Spleen (tissue), 7 donors: ENCODE measurements around the gene OR10P1.

Experiments used
- POLR2A ChIP-seq, 3 donors: fragments of 450-650 bp; IDR thresholded peaks; one replicate each; pipeline ENCODE4 v1.5.1; 2017; ENCODE audit warnings: antibody characterized with exemption in 3 of 3, mild to moderate bottlenecking in 1 of 3
- TF ChIP-seq, protein P1 (sequence below), 11 experiments: fragments of 200-600 bp in 7 of 11; fragments of 450-650 bp in 4 of 11; sonication (generic) in 4 of 11; IDR thresholded peaks in 8 of 11; conservative IDR thresholded peaks in 3 of 11; 1 replicate in 7 of 11; 2 replicates in 4 of 11; pipeline versions ENCODE4 v1.4.0 to v1.8.0; 2016 to 2021; ENCODE audit warnings: antibody characterized with exemption in 11 of 11, inconsistent platforms in 4 of 11, mild to moderate bottlenecking in 1 of 11
- donor health status: DM: no; HTN: no; CAD: no; lungs with moderate emphysema.
- donor health status: DM: no; HTN: no; CAD: no.
- donor health status: DM: no; HTN: no; CAD: no.

GRCh38 chr12:55619354-55620138 is 17.1 kb upstream of the OR10P1 start:
- TF ChIP-seq, protein P1, sequence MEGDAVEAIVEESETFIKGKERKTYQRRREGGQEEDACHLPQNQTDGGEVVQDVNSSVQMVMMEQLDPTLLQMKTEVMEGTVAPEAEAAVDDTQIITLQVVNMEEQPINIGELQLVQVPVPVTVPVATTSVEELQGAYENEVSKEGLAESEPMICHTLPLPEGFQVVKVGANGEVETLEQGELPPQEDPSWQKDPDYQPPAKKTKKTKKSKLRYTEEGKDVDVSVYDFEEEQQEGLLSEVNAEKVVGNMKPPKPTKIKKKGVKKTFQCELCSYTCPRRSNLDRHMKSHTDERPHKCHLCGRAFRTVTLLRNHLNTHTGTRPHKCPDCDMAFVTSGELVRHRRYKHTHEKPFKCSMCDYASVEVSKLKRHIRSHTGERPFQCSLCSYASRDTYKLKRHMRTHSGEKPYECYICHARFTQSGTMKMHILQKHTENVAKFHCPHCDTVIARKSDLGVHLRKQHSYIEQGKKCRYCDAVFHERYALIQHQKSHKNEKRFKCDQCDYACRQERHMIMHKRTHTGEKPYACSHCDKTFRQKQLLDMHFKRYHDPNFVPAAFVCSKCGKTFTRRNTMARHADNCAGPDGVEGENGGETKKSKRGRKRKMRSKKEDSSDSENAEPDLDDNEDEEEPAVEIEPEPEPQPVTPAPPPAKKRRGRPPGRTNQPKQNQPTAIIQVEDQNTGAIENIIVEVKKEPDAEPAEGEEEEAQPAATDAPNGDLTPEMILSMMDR (IDR thresholded peaks at IDR 0.05 in 8 of 11, conservative IDR thresholded peaks at IDR 0.05 in 3 of 11), result peak; percentile 57 to 94 (median 83)
- TF ChIP-seq POLR2A (IDR thresholded peaks at IDR 0.05), result no peak
